GM19468 (cell line): ENCODE results near the gene IL10RA.
"Not testable (repeated sequence)": the region's sequence is repeated elsewhere in the genome, so short reads cannot be mapped to it uniquely, and the experiment has no call there.

Experiments used
- ATAC-seq: cut with Tn5 transposase; IDR thresholded peaks from one replicate; pipeline ENCODE4 v1.9.1; 2021; ENCODE audit warnings: mild to moderate bottlenecking, moderate library complexity, moderate number of reproducible peaks; ENCODE audit not compliant: unreplicated experiment; ENCODE audit errors: extremely low read depth

IL10RA gene

DNA sequence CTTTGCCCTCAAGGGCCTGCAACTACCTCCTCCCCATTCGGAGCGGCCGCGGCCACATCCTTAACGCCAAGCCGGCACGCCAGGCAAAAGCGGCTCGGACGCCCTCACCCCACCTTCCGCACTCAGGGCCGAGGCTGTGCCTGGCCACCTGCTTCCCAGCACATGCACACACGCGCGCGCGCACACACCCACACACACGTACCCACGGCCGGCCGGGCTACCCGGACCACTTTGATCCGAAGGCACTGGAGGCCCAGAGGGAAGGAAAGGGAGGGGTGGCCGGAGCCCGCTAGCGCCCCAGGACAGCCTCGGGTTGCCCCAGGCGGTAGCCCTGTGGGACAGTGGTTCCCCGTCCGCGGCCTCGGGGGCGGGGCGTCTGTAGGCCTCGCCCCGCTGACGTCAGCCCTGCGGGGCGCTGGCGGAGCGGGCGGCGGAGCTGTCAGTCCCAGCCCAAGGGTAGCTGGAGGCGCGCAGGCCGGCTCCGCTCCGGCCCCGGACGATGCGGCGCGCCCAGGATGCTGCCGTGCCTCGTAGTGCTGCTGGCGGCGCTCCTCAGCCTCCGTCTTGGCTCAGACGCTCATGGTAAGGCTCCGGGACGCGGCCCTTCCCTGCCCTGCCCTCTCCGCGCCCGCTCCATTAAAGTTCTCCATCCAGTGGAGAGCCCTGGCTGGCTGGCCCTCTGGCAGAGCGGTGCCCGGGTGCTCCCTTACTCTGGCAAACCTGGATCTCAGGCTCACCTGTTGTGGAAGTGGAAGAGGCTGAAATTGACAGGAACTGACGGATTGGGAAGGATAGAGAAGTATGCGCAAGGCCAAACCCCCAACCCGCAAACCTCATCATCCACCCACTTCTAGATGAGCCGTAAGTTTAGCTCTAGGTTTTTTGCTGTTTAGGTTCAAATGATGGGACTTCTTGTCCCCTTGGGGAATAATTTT is at the start of gene IL10RA:
Gene IL10RA (plus strand): TSS at position 442 of the 935 bp plus-strand sequence. CDS start 74 bp downstream, at position 516.
- peak; percentile 87 for ATAC-seq

DNA sequence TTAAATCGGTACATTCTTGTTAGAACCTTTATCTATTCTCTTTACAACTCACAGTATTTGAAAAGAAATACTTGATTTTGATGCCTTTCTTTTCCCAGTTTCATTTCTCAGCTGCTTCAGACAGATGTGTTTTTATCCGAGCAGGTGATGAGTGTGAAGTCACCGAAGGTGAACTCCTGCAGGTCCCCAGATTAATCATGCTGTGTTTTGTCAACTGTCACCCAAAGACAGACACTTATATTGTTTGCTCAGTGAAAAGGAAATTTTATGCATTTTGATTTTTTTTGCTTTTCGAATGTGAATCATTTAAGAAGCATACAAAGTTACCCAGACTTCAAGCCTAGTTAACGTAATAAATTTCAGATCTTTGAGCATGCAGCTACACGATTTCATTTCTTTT is 49.2 kb upstream of the IL10RA start:
- no peak for ATAC-seq

DNA sequence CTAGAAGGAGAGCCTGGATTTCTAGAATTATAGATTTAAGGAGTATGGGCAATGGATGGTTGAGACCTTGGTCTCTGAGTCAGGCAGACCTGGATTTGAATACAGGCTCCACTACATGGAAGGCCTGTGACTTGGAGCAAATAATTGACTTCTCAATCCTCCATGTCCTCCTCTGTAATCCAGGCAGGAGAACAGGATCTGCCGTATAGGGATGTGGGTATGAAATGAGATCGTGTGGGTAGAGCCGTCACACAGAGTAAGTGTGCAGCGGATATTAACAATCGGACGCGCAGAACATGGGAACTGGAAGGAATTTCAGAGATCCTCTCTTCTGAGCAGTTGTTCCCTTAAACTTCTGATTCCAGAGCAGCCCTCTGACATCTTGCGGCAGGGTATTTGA is 45.5 kb upstream of the IL10RA start:
- no peak for ATAC-seq

DNA sequence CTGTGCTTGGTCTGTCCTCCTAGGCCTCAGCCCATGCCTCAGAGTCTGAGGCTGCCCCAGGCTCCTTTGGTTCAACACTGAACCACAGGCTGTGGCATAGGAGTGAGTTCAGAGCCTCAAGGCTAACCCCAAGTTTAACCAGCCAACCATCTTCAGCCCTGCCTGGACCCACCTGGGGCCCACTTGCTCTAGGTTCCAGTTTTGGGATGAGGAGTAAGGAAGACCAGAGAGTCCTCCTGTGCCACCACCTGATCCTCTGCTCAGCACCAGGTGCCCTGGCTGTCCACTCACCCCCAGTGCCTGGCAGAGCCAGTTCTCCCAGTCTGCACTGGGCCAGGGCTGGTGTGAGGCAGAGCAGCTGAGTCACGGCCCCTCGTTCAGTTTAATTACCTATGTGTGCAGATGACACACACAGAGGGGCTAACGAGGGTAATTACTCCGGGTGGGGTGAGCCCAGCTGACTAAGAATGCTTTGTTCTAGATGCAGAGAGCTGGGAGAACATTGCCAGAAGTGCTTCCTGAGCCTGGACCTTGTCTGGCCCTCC is 45.0 kb upstream of the IL10RA start:
- ATAC-seq = no peak

DNA sequence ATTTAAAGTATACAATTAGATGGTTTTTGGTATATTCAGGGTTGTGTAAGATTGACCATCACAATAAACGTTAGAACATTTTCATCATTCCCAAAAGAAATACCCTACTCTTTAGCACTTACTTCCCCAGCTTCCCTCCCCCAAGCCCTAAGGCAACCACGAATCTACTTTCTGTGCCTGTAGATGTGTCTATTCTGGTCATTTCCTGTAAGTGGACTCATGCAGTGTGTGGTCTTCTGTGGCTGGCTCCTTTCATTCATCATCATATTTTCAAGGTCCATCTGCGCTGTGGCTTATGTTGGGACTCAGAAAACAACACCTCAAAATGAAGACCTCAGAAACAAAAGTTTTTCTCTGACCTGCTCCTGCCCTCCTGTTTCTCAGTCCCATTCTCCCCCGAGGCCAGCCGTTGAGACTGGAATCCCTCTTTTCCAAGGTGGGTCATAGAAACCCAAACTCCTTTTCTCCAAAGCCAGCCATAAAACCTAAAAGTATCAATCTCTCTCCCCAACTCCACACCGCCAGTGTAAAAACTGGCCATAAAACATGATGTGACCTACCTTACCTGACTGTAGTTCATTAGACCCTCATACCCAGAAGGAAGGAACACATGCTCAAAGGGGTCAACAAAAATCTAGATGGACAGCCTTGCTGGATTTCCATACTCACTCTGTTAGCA is 44.1 kb upstream of the IL10RA start:
- ATAC-seq = no peak

DNA sequence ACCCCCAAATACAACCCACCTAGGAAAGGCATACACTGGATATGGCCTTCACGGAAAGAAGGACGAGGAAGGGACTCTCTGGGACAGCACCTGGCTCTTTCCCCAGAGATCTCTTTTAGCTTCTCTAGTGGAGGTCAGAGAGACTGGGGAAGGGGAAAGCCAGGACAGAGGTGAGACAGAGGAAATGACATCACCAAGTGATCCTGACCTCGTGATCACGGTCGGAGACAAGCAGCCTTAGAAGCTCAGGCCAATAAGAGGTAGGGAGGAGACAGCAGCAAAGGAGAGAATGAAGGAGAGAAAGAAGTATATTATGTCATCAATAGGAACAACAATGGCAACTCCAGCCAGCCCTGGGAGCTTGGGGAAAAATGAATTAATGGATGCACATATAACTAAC is 41.6 kb upstream of the IL10RA start:
- no peak for ATAC-seq

DNA sequence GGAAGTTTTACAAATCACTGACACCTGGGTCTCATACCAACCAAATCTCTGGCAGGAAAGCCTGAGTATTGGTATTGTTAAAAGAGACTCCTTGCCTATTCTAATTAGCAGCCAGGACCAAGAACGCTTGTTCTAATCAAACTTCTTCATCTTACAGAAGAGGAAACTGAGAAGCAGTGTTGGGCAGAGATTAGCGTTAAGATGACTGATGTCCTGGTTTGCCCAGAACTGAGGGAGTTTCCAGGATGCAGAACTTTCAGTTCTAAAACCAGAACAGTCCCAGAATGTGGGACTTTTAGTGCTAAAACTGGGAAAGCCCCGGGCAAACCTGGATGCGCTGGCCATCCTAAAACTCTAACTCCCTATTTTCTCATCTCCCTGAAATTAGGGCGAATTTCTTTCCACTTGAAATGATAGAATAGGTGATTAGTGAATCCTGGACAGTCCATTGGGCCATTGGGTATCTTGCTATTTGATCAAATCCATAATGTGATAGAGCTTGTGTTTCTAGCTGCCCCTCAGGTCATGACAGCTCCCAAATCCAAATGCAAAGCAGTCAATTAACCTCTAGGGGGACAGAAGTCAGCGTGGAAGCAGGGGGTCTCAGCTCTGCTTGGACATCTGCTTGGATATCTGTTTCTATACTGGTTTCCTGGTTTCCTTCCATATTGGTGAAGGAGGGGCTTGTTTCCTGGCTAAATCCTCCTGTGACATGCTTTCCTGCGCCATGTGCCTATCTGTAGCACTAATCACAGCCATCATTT is 41.0 kb upstream of the IL10RA start:
- ATAC-seq = no peak

DNA sequence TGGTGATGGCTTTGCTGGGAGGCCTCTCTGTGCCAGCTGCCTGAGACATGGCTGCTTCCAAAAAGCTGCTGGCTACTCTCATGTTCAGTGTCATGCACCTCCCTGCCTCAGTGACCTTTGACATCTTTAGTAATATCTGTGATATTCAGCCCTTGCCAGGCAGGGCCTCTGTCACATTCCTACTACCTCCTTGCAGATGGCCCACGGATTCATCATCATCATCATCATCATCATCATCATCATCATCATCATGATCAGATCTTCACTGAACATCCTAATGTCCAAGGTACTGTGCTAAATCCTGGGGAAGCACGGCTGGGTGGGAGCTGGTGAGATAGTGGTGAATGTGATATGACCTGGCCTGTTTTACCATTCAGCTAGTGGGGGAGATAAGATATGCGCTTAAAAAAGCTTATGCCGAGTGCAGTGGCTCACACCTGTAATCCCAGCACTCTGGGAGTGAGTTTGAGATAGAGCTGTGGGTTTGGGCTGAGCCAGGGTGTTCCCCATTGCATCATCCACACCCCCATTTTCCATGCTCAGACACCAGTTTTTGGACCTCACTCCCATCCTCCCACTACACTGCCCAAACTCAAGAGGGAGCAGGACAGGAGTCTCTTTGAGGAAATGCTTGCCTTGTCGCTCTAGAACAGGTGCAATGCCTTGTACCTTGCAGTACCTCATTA is 39.9 kb upstream of the IL10RA start:
- no peak for ATAC-seq

DNA sequence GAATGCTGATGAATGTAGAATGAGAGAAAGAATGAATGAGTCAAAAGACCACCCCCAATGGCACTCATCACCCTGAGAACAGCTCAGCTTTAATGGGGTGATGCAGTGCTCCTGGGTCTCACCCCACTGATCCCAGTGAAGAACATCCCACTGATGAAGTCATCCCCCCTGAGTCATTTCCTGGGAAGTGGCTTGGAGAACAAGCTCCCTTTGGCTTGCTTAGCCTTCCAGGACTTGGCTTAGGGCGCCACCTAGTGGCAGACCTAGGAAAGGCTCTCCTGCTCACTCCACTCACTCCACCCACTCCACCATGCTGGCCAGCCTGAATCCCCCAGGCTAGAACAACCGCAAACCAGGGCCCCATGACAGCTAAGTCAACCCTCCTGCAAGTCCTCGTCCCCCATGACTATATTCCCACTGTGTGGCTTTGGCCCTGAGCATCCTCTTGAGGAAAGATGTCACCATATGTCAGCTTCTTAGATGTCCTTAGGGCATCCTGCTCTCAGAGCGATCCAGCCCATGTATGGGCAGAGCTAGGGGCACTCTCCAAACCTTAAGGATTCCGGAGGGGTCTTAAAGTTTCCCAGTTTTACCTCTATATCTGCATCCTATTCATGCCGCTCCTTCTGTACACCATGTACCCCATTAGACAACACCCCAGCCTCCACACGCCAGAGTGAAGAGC is 39.2 kb upstream of the IL10RA start:
- no peak for ATAC-seq

DNA sequence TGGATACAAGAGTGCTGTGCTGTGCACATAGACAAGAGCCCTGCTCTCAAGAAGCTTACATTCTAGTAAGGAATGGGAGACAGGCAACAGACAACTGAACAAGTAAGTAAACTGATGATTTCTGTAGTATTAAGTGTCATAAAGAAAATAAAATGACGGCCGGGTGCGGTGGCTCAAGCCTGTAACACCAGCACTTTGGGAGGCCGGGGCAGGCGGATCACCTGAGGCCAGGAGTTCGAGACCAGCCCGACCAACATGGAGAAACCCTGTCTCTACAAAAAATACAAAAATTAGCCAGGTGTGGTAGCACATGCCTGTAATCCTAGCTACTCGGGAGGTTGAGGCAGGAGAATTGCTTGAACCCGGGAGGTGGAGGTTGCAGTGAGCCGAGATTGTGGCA is 38.4 kb upstream of the IL10RA start:
- ATAC-seq = not testable (repeated sequence)

DNA sequence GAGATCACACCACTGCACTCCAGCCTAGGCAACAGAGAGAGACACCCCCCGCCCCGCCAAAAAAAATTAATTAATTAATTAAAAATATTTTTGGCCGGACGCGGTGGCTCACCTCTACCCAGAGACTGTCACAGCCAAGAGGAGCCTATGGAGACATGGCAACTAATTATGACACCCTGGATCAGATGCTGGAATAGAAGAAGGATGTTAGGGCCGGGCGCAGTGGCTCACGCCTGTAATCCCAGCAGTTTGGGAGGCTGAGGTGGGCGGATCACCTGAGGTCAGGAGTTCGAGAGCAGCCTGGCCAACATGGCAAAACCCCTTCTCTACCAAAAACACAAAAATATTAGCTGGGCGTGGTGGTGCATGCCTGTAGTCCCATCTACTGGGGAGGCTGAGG is 37.7 kb upstream of the IL10RA start:
- not testable (repeated sequence) for ATAC-seq

DNA sequence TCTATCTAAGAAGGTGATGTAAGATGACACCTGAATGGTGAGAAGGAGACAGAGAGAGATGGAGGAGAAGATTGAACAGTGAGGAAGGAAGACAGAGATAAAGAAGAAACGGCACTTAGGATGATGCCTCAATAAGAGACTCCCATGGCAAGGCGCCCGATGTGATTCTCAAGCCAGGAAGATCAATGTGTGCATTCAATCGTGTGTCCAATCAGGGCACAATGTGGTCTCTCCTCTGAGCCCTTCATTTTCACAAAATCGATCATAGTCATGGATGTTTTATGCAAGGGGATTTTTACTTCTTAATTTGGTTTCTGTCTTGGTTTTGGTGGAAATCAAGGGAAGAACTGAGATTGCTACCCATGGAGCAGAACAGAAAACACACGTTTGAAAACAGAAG is 37.1 kb upstream of the IL10RA start:
- no peak for ATAC-seq

DNA sequence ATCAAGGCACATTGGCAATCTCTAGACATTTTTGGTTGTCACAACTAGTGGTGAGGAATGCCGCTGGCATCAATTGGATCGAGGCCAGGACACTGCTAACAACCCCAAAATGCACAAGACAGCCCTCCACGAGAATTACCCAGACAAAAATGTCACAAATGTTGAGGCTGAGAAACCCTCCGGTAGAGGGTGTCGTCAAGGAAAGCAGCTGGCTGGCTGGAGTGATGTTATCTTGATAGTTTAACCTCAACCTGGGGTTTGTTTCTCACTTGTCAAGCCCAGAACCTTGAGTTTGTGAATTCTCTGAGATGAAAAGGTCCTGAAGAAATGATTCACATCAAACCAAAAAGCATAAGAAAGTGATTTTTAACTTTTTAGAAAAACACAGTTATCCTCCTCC is 35.9 kb upstream of the IL10RA start:
- ATAC-seq = no peak

DNA sequence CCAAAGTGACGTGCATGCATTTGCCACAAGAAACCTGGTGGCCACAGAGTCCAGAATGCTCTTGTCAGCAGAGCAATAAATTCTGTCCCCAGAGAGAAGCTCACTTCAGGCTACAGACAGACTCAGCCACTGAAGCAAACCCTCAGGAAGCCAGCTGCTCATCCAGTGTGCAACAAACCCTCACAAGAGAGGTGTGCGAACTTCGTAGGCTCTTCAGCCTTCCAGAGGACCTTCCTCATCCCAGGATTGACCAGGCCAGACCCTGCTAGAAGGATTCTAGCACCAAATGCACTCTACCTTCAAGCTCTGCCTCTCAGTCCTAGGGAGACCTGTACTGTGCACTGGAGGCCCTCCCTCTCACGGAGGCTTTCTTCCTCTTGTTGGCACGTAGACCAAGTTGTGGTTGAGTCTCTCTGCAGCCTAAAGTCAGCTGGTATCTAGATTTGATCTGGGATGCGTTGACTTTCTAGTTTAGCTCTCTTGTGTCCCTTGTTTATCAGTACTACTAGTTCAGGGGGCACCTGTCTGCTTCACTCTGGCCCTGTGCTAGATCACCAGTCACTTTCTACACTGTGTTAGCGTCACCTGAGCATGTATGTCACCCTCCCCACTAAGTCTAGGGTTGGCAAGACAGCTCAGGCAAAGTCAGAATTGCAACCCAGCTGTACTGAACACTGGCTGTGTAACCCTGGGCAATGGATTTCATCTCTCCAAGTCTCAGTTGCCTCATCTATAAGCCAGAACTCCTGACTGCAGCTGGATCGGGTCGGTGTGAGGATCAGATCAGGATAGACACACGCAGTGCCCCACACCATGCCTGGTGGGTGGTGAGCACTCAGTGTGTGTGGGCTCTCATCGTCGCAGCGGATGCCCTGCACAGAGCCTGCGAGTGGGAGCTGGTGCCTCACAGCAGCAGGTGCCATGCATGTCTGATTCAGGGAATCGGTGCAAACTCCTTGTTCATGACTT is 34.9 kb upstream of the IL10RA start:
- ATAC-seq = no peak

DNA sequence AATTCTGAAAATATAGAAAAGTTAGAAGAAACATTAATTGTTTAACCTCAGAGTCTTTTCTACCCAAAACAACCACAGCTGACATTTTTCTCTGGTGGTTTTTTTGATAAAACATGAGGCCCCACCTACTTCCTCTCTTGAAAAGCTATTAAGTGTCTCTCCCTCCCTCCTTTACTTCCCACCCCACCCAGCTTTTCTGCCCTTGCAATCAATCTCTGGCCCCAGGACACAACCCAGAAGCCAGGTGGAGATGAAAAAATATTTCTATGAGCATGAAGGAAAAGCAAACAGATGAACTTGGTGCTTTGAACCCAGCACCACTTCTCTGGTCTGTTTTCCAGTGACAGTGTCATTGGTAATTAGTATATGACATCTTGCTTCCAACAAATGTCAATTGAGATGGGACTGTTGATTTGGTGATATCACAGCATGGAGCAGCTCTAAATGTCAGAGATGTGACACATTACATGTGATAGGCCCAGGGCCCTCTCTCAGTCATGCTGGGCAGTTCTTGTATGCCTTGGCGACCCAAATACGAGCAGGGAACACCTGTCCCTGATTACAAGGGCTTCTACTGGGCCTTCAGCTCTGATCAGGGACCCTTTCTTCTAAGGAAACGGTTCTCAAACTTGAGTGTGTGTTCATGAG is 33.0 kb upstream of the IL10RA start:
- no peak for ATAC-seq

DNA sequence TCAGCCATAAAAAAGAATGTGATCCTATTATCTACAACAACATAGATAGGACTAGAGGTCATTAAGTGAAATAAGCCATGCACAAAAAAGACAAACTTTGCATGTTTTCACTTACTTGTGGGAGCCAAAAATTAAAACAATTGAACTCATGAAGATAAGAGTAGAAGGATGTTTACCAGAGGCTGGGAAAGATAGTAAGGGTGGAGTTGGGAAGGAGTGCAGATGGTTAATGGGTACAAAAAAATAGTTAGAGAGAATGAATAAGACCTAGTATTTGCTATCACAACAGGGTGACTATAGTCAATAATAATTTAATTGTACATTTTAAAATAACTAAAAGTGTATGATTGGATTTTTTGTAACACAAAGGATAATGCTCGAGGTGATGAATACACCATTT is 27.2 kb upstream of the IL10RA start:
- ATAC-seq = no peak

DNA sequence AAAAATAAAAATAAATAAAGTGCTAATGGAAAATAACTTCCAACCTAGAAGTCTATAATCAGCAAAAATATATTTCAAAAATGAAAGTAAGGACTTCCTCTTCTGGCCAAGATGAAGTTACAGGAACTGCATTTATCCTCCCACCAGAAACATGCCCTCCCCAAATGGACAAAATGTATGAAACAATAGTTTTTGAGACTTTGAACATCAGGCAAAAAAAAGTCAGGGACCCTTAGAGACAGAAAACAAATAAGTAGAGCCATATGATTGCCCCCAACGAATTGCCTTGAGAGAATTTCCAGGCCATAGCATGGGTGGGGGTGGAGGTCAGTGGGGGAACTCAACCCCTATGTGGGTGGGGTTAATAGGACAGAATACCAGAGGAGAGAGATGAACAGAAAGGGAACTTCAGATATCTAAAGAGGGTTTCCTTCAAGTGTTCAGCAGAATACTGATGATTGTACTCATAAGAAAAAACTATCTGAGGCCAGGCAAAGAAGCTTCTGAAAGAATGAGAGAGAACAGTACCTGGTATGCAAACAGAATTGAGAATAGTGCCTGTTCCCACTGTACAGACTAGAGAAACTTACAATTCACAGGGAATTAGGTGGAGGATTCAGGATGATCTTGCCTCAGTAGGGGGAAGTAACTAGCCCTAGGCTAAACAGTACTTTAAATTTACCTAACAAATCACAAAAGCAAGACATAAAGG is 26.6 kb upstream of the IL10RA start:
- ATAC-seq = no peak
